K562 (cell line): Measurements from ENCODE around the gene URB2.

Experiments used
- ARID2 ChIP-seq: fragments of 450-650 bp; IDR thresholded peaks from 2 replicates; pipeline ENCODE4 v1.6.1; 2017; ENCODE audit warnings: antibody characterized with exemption, mild to moderate bottlenecking
- FOS ChIP-seq: IDR thresholded peaks from 3 replicates; pipeline ENCODE4 v1.6.1; 2011; ENCODE audit not compliant: insufficient read length; ENCODE audit errors: extremely low read depth
- MGA ChIP-seq: fragments of 450-650 bp; IDR thresholded peaks from 2 replicates; pipeline ENCODE4 v1.6.1; 2016; ENCODE audit warnings: mild to moderate bottlenecking, moderate library complexity
- ZNF79 ChIP-seq: fragments of 250-450 bp; sonication (Bioruptor Pico); IDR thresholded peaks from 2 replicates; pipeline ENCODE4 v1.4.0; 2020; ENCODE audit warnings: low read depth, mild to moderate bottlenecking, moderate library complexity
- ZZZ3 ChIP-seq: fragments of 450-650 bp; IDR thresholded peaks from 2 replicates; pipeline ENCODE4 v1.6.1; 2016; ENCODE audit warnings: antibody characterized with exemption, mild to moderate bottlenecking, moderate library complexity

- no peak for TF ChIP-seq MGA
- no peak for TF ChIP-seq ZZZ3
- no peak for TF ChIP-seq ARID2
- TF ChIP-seq ZNF79 (CRISPR knock-in tag): no peak
- no peak for TF ChIP-seq FOS
Measured at GRCh38 chr1:229617351-229618100, 8.5 kb upstream of the URB2 start.
